HG03175 (cell line): Measurements from ENCODE around the gene RIPPLY2.
A peak's percentile ranks its signal among the peaks of the same experiment; 100 is the strongest.

Experiments used
- ATAC-seq: cut with Tn5 transposase; IDR thresholded peaks from one replicate; pipeline ENCODE4 v1.9.1; 2021; ENCODE audit warnings: mild to moderate bottlenecking, moderate library complexity; ENCODE audit not compliant: unreplicated experiment

The RIPPLY2 gene

DNA sequence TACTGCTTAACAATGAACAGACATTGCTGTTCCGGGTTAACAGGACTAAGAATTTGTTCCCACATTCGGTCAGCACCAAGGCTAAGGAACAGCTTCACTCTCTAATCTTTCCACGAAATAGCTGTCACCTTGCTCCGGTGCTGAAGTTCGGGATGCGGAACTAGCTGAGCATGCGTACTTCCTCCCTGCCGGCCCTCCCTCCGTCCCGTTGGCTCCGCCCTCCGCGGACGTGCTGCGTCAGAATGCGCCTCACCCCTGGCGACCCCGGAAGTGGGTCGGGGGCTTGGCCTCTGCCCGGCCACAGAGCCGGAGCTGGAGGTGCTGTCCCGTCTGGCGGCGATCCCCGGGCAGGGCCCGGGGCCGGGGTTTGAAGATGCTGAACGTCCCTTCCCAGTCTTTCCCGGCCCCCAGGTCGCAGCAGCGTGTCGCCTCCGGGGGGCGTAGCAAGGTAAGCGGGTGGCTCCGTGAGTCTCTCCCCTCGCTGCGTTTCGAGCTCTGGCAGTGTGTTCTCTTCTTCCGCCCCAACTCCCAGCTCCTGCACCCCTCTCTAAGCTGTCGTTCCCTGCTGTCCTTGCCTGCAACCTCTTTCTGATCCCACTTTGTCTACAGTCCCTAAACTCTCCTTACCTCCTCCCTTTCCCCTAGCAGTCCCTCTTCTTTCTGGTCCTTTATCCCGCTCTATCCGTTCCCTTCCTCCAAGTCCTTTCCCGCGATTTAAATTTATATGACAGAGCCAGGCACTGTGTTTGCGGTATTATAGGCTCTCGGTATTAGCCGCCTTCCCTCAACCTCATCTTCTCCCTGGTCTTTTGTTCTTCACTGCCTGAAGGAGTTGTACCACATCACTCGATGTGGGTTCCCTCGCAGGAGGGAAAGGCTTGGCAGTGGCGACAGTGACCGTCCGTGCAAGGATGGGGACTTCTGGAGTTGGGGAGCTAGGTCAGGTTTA lies 6.5 kb downstream of the RIPPLY2 start, which contains the start of gene CYB5R4:
CYB5R4 (plus strand) TSS at position 280 of the 949 bp plus-strand sequence; CDS start at position 374, 94 bp downstream.
- ATAC-seq: peak; percentile 98

DNA sequence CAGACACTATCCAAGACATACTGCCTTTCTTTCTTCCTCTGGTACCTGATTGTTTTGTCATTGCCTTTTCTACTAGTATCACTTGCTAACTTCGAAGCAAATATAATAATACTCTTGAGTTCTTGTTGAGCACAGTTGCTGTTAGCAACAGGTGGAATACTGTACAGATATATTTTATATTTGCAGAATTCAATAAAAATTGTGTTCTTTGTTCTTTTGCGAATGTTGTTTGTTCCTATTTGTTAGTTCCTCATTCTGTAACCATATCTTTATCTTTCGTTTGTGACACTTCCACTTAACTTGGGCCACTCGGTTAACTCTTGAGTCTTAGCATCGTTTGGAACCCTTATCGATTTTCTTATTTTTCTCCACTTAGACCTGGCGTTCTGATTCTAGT lies 7.2 kb downstream of the RIPPLY2 start:
- ATAC-seq: no peak

- ATAC-seq: no peak
Measured at GRCh38 chr6:83860782-83861495, 7.8 kb downstream of the RIPPLY2 start.

DNA sequence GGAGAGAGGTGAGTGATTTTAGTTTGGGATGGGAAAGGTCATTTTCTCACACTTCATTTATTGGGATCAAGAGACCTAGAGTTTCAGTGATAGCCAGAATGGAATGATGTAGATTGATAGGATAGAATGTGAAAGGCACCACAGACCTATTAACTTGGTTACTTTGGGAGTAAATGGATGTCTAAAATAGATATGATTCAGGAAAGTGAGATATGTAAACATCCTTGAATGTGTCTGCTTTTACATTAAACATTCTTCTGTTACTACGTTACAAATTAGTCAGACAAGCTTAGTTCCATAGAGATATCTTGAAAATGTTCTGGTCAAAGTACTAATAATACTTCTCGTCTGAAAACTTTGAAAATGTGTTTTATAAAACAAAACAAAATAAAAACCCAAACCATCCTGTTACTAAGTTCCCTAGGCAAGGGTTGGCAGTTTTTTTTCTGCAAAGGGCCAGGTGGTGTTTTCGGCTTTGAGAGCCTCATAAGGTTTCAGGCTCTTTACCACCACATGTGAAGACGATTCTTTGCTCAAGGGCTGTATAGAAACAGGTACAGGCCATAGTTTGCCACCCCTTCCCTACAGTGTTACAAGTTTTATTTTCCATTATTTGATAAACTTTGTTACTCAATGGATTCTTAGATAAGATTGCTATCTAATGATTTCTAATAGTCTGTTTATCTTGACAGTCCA lies 9.8 kb downstream of the RIPPLY2 start:
- no peak for ATAC-seq

GRCh38 chr6:83867043-83867442 lies 13.9 kb downstream of the RIPPLY2 start:
- no peak for ATAC-seq

DNA sequence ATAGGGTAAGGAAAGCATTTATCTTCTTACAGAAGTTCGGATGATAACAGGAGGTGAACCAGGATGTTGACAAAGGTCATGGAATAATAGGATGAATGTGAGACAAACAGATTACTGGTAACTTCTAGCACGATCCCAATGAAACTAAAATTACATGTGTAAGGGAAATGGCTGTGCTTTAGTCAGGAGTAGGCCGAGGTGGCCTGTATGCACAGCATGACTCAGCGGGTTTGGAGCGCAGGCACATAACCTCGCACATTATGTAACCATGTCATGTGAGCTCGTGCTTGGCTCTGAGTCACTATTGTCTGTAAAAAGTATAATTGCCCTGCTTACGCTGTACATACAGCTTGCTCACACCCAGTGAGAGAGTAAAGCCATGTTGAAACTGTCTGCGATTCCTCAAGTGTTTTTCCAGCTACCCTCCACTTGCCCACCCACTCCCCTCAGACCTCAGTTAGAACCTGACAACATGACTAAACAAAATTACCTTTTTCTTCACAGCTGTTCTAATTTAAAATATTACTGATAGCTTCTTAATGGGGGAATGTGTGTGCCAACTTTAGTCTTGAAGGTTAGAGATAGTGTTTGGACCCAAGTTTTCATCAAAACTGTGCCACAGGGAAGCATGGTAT lies 14.5 kb downstream of the RIPPLY2 start:
- no peak for ATAC-seq

DNA sequence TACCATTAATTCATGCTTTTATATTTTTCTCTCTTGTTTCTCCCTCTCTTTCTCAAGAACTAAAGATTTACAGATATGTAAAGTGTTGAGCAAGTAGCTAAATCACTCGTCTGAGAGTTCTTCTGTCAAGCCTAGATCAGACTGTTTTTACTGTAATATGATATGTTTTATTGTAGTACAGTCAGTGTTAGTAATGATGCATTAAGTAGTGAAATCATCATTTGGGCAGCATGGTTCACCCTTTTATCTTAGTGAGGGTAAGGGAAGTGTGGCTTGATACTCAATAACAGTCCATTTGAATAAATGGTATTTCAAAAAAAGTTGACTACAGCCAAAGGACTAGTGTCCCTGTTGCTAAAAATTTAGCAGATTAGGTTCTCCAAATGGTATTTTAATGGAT lies 15.5 kb downstream of the RIPPLY2 start:
- no peak for ATAC-seq

DNA sequence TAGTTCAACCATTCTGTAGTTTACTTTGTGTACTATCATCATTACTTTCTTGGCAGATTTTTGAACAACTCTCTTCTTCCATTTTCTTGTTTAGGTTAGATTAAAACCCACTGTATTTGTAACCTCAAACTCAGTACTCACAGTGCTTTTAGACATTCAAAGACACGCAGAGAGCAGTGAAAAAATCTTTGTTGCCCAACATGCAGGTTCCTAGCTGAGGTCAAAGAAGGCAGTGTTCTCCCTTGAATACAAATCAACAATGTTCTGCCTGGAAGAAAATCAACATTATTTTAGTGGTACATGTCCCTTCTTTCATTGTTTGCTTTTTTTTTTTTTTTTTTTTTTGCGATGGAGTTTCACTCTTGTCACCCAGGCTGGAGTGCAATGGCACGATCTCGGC lies 17.5 kb downstream of the RIPPLY2 start:
- ATAC-seq: no peak

- no peak for ATAC-seq
Measured at GRCh38 chr6:83872386-83873118, 19.4 kb downstream of the RIPPLY2 start.

DNA sequence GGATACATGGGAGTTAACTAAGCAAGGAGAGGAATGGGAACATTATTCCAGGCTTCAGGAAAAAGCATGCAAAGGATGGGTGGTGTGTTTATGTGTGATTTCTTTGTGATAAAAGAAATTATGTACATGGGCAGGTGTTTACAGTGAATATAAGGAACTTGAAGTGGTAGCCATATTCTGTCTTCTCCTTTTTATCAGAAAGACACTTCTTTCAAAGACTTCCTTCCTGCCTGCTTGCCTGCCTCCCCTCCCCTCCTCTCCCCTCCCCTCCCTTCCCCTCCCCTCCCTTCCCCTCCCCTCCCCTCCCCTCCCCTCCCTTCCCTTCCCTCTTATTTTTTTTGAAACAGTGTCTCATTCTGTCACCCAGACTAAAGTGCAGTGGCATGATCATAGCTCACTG lies 20.7 kb downstream of the RIPPLY2 start:
- ATAC-seq: no peak

DNA sequence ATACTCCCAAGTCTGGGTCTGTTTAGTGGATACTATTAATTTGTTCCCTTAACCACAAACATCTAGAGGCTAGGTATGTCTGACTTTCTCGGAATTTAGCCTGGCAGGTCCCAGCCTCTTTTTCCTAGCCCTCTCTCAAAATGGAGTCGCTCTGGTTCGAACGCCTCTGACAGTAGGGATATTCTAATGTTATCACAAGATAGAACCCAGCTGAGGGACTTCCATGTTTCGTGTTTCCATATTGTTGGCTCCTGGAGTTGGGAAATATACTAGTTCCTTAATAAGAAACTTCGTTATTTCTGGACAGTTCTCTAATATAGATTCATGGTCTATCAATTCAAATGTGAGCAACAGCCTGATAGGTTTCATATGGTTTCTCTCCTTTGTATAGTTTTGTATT lies 22.7 kb downstream of the RIPPLY2 start:
- no peak for ATAC-seq

DNA sequence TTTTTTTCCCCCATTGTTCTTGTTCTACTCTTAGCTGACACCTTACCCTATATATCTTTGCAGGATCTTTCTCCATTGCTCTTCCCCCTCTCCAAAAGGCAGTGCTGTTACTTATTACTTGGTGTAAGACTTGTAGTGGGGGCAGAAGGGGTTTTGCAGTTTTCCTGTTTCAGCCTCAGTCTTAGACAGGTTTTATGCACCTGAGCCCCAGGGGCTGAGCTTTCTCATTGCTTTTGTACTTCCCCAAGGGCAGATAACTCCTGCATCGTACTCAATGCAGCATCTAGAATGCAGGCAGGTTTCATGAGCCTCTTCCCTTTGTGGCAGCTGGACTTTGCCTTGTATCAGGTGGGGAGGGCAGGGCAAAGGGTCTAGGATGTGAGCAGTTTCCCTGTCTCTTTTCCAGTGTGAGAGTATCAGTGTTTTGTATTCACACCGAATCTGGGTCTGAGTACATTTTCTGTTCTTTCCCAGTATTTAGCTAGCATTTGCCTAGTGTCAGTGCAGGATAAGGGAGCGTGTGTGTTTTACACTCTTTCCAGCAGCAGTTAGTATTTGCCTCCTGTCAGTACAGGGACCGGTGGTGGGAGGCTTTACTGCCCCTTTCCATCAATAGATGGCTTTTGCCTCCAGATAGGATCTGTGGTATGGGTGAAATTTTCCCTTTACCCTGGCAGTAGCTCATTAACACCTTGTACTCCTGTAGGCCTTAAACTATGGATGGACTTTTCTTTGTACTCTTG lies 25.9 kb downstream of the RIPPLY2 start:
- no peak for ATAC-seq

GRCh38 chr6:83879746-83880145 lies 26.6 kb downstream of the RIPPLY2 start:
- ATAC-seq: no peak

- ATAC-seq: no peak
Measured at GRCh38 chr6:83883240-83883639, 30.1 kb downstream of the RIPPLY2 start.

DNA sequence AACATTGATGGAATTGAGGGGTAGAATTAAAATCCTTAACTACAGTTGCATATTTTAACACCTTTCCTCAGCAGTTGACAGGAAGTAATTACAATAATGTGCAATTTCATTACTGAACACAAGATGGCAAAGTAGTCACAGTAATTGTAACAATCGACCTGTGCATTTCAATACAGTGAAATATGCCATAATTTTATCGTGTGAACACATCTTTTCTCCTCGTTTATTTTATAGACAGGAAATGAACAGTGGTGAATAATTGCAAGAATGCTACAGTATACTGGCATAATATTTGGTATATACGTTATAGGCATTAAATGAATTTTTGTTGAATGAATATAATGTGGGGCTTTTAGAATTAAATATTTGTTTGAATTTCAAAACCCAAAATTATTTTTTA lies 31.4 kb downstream of the RIPPLY2 start:
- ATAC-seq: peak; percentile 95

DNA sequence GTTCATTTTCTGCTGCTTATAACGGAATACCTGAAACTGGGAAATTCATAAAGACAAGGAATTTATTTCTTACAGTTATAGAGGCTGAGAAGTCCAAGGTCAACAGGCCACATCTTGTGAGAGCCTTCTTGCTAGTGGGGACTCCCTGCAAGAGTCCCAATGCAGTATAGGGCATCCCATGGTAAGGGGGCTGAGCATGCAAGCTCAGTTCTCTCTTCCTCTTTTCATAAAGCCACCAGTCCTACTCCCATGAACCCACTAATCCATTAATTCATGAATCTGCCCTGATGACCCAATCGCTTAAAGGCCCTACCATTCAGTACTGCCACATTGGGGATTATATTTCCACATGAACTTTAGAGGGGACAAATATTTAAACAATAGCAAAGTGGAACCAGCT lies 32.8 kb downstream of the RIPPLY2 start:
- no peak for ATAC-seq

DNA sequence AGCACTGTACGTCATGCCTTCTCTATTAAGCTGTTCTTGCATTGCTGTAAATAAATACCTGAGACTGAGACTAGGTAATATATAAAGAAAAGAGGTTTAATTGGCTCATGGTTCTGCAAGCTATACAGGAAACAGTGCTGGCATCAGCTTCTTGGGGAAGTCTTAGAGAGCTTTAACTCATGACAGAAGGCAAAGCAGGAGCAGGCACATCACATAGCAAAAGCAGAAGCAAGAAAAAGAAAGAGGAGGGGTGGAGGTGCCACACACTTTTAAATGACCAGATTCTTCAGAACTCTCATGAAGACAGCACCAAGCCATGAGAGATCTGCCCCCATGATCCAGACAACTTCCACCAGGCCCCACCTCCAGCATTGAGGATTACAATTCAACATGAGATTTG lies 36.5 kb downstream of the RIPPLY2 start:
- ATAC-seq: no peak

- no peak for ATAC-seq
Measured at GRCh38 chr6:83890520-83890919, 37.4 kb downstream of the RIPPLY2 start.

GRCh38 chr6:83891586-83891985 lies 38.4 kb downstream of the RIPPLY2 start:
- no peak for ATAC-seq

- no peak for ATAC-seq
Measured at GRCh38 chr6:83893024-83893423, 39.9 kb downstream of the RIPPLY2 start.
